Measurements from ENCODE around the gene RTKN2.
A peak's percentile ranks its signal among the peaks of the same experiment; 100 is the strongest.

The RTKN2 gene

DNA sequence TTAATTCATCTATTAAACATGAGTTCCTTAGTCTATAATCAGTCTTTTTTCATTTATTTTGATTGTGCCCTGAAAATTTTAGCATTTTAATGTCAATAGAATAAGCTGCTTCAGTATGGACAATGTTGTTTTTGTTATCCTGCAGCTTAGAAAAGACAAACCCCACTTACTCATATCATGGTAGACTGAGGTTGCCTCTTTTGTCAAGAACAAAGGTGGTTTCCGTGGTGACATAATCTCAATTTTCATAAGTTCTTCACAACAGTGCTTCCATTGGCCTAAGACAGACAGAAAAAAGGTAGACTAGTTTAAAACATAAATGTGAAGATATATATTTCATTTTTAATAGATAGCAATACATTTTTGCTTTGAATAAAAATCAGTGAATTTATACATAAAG lies 69.1 kb downstream of the RTKN2 start:
- TF ChIP-seq, protein P1, sequence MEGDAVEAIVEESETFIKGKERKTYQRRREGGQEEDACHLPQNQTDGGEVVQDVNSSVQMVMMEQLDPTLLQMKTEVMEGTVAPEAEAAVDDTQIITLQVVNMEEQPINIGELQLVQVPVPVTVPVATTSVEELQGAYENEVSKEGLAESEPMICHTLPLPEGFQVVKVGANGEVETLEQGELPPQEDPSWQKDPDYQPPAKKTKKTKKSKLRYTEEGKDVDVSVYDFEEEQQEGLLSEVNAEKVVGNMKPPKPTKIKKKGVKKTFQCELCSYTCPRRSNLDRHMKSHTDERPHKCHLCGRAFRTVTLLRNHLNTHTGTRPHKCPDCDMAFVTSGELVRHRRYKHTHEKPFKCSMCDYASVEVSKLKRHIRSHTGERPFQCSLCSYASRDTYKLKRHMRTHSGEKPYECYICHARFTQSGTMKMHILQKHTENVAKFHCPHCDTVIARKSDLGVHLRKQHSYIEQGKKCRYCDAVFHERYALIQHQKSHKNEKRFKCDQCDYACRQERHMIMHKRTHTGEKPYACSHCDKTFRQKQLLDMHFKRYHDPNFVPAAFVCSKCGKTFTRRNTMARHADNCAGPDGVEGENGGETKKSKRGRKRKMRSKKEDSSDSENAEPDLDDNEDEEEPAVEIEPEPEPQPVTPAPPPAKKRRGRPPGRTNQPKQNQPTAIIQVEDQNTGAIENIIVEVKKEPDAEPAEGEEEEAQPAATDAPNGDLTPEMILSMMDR (IDR thresholded peaks at IDR 0.05; ENCODE audit: low read length, missing control alignments) = no peak
- H3K4me3 ChIP-seq (replicated peaks; ENCODE audit: low read depth, low read length) = no peak overlapping the region
- DNase-seq (ENCODE audit: low read depth) = peak; percentile 19

DNA sequence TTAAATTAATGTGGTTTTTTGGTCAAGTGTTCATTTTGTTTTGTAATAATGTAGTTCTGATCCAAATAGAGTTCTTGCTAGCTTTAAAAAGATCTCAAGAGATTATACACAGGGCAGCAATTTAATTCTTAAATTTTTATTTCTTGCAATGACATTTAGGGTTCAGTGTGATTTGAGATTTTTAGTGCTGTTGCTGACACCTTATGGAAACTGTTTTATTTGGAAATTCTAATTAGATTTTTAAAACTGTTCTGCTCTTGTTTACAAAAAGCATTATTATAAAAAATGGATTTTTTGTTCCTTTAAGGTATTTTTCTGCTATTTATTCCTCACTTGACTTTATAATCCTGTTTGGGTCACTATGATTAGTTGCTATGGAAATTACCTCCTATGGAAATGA lies 72.1 kb downstream of the RTKN2 start:
- TF ChIP-seq, protein P1 (IDR thresholded peaks at IDR 0.05; ENCODE audit: low read length, missing control alignments) = no peak
- no peak for DNase-seq (ENCODE audit: low read depth)
- no peak overlapping the region for H3K4me3 ChIP-seq (replicated peaks; ENCODE audit: low read depth, low read length)

DNA sequence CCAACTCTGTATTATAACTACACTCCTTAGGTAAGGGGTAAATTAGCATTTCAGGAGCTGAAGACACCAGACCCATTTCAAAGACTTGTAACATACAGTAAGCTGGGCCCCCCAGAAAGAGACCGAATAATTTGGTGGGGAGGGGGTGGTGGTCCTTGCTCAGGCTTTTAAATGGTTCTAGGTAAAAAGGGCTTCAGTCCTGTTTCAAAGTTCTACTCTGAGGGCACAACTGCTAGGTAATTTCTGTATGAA lies 73.0 kb downstream of the RTKN2 start:
- DNase-seq (ENCODE audit: low read depth) = no peak

DNA sequence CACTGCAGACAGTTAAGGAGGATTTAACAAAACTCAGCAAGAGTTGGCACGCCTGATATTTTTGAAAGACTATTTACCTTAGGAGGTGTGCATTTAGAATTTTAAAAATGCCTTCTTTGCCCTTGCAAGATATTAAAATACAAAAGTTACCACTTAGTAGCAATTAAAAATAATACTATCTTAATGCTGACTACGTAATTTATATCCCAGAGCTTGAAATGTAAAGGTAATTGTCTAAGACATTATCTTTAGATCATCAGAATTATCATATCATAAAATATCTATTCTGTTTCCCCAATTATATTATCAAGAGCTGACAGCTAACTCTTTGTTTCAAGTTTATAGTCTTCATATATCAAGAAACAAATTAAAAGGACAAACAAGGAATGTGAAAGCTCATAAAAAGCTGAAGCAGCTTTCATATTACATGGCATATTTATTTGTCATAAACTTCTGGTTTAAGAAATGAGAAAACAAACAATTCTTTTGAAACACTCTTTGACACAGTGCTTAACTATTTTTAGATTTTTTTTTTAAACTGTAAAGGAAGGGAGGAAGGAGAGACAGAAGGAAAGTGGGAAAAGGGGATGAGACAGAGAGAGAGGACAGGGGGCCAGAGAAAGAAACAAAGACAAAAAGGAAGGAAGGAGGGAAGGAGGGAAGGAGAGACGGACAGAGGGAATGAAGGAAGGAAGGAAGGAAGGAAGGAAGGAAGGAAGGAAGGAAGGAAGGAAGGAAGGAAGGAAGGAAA lies 73.5 kb downstream of the RTKN2 start:
- DNase-seq (ENCODE audit: low read depth) = no peak
- TF ChIP-seq, protein P1 (IDR thresholded peaks at IDR 0.05; ENCODE audit: low read length, missing control alignments) = no peak
- no peak overlapping the region for H3K4me3 ChIP-seq (replicated peaks; ENCODE audit: low read depth, low read length)

More for the DNA sequence above, 73.0 kb downstream of the RTKN2 start:
- TF ChIP-seq, protein P1 (IDR thresholded peaks at IDR 0.05; ENCODE audit: low read length, missing control alignments) = no peak
- H3K4me3 ChIP-seq (replicated peaks; ENCODE audit: low read depth, low read length) = no peak overlapping the region

DNA sequence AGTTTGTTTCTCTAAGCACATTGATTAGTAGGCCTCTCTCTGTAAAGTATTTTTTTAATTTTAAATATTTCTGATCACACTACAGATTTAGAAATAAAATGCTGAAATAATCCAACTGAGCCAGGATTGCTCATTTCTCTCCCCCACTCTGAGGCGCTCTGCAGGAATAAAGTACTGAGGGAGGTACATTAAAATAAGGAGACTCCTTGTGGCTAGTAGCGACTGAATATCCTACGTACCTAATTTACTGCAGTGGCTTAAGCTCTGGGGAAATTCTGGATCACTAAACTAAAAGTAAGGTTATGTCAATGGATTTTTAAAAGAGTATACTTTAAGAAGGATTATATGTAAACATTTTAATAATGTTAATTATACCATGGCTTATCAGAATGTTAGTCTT lies 75.2 kb downstream of the RTKN2 start:
- no peak for DNase-seq (ENCODE audit: low read depth)
- H3K4me3 ChIP-seq (replicated peaks; ENCODE audit: low read depth, low read length) = no peak overlapping the region
- TF ChIP-seq, protein P1 (IDR thresholded peaks at IDR 0.05; ENCODE audit: low read length, missing control alignments) = no peak

DNA sequence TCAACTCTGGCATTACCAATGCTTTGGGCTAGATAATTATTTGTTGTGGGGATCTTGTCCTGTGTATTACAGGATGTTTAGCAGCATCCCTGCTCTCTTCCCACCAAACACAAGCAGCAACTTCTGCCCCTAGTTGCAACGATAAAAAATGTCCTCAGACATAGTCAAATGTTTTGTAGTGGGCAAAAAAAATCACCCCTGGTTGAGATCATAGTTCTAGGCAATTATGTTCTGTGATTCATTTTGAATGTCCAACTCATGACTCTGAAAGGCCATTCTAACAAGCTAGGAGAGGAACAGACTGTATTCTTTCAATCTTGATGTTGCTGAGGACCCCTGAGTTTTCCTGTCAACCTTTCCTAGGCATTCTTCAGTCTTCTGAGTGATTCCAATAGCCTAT lies 79.5 kb downstream of the RTKN2 start:
- TF ChIP-seq, protein P1 (IDR thresholded peaks at IDR 0.05; ENCODE audit: low read length, missing control alignments) = no peak
- no peak overlapping the region for H3K4me3 ChIP-seq (replicated peaks; ENCODE audit: low read depth, low read length)
- DNase-seq (ENCODE audit: low read depth) = no peak

DNA sequence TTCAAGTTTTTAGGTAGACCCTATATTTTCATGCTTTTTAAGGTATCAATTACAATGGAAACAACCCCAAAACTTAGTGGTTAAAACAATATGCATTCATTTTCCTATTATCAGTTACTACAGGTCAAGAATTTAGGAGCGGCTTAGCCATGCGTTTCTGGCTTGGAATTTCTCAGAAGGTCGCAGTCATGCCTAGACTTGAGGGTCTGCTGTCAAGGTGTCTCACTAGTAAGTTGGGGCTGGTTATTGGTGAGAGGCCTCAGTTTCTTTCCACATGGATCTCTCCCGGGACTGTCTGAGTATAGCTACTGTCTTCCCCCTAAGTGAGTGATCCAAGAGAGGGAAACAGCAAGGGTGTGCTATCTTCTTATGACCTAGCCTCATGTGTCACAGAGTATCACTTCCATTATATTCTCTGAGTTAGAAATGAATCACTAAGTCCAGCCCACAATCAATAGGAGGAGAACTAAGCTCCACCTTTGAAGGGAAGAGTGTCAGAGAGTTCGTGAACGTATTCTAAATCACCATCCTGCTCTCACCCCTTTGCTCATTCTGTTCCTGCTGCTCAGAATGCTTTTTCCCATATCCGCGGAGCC lies 80.5 kb downstream of the RTKN2 start:
- TF ChIP-seq, protein P1 (IDR thresholded peaks at IDR 0.05; ENCODE audit: low read length, missing control alignments) = no peak
- DNase-seq (ENCODE audit: low read depth) = no peak

More for the DNA sequence above, 80.5 kb downstream of the RTKN2 start:
- H3K4me3 ChIP-seq (replicated peaks; ENCODE audit: low read depth, low read length) = no peak overlapping the region
